ENCODE results near the gene AIFM3. TPM values are rescaled to one million over a fixed set of nuclear protein-coding genes. Genes with fewer than 3 reads are reported as not detected.

AIFM3 gene
- total and polyA plus RNA-seq, 2 of the 4 experiments (the other 2 are of a cell fraction) = 0.09 to 0.18 TPM

GRCh38 chr22:20957102-20957682, 9.9 kb upstream of the AIFM3 start:
- in situ Hi-C loops (cut with MboI; ENCODE audit: low sequenced_read_pairs) (no loop called here), dilution Hi-C loops (cut with HindIII; ENCODE audit: low sequenced_read_pairs, unreplicated experiment) (no loop called here), intact Hi-C loops (cut with micrococcal nuclease) (loop anchor here (10.0 kb wide), 2 partner anchors 72 to 152 kb away; no protein-coding TSS in a partner anchor)
- H3K4me3 ChIP-seq (ENCODE audit: insufficient read depth, low read depth, low read length) = peak overlapping the region; percentile 51
- H2BK120ac ChIP-seq (ENCODE audit: low read depth, low read length) = no peak overlapping the region
- WGBS, 2 experiments (ENCODE audit: extremely low coverage in 2 of 2, insufficient read length in 1 of 2) = 12% methylated on average over 5 of the region's 59 CpGs; no CpG with 5 or more reads in 1 of the 2 experiments
- DNase-seq = no peak
- H3K4ac ChIP-seq (ENCODE audit: low read depth, low read length) = peak overlapping the region; percentile 78
- no TSS peak for BruUV-seq (replicated peaks)
- no peak overlapping the region for H3K56ac ChIP-seq (ENCODE audit: extremely low read depth, insufficient read depth, low read length)
- ATAC-seq (ENCODE audit: low read depth) = peak; percentile 42
- H2BK20ac ChIP-seq (ENCODE audit: low read depth, low read length) = no peak overlapping the region
- peak overlapping the region; percentile 3 to 80; a peak in 2 of 4 replicates for H4K8ac ChIP-seq (ENCODE audit: low read depth in 2 of 2, low read length in 2 of 2)
- H2BK5ac ChIP-seq (ENCODE audit: low read depth, low read length, poor library complexity, severe bottlenecking) = no peak overlapping the region
- H4K5ac ChIP-seq (ENCODE audit: low read depth, low read length) = peak overlapping the region; percentile 30; the same call in 1 of the 2 replicates
- H3K9me1 ChIP-seq (ENCODE audit: insufficient read depth, low read length) = 0 out of 2 replicates have a peak, but pooled peaks cover 7% of the 10 kb centered on the region
- H2BK15ac ChIP-seq (ENCODE audit: low read depth, low read length) = no peak overlapping the region
- TF ChIP-seq FOS (IDR thresholded peaks at IDR 0.05; ENCODE audit: low read depth, low read length) = no peak
- no peak for TF ChIP-seq CTCF (conservative IDR thresholded peaks at IDR 0.05; ENCODE audit: low read depth, low read length)
- no peak for TF ChIP-seq NFE2L2 (IDR thresholded peaks at IDR 0.05; ENCODE audit: low read depth, low read length)
- peak overlapping the region; percentile 78 for H2AFZ ChIP-seq (replicated peaks; ENCODE audit: low read length, poor library complexity)
- peak overlapping the region; percentile 89 for H3K4me2 ChIP-seq (ENCODE audit: low read depth, low read length)
- H3K4me1 ChIP-seq (ENCODE audit: control insufficient read depth, insufficient read depth, low read length) = peaks cover 6% of the 10 kb centered on the region; the same call in 1 of the 2 replicates
- H3K79me1 ChIP-seq (ENCODE audit: low read depth in 1 of 2, low read length in 2 of 2) = peaks cover 5 to 40% of the 10 kb centered on the region in 2 experiments; a peak in 3 of 4 replicates
- no peak overlapping the region; the same call in 1 of the 2 replicates for H3K18ac ChIP-seq (ENCODE audit: low read depth, low read length)
- ChIA-PET POLR2A (ENCODE audit: unreplicated experiment) (no interaction called here), CTCF (no interaction called here)
- H3K9ac ChIP-seq (ENCODE audit: low read depth, low read length) = peak overlapping the region; percentile 55
- H3K23ac ChIP-seq (ENCODE audit: low read depth, low read length) = peak overlapping the region; percentile 24
- no peak overlapping the region; the same call in 1 of the 2 replicates for H4K91ac ChIP-seq (ENCODE audit: insufficient read depth, low read depth, low read length)
- H3K14ac ChIP-seq (replicated peaks; ENCODE audit: low read depth, low read length) = peak overlapping the region; percentile 53; the same call in 1 of the 2 replicates
- peaks cover 17% of the 10 kb centered on the region for H3K36me3 ChIP-seq (ENCODE audit: control insufficient read depth, insufficient read depth, low read length)
- peak overlapping the region; percentile 70 for H2AK9ac ChIP-seq (replicated peaks; ENCODE audit: low read depth, low read length, poor library complexity)
- H3K27ac ChIP-seq (ENCODE audit: insufficient read depth, low read length) = no peak overlapping the region; the same call in 1 of the 2 replicates
- no peaks in the 10 kb centered on the region for H3K9me3 ChIP-seq (ENCODE audit: control insufficient read depth, insufficient read depth, low read length)
- H4K20me1 ChIP-seq (ENCODE audit: insufficient read depth, low read length) = peaks cover 27% of the 10 kb centered on the region; the same call in 1 of the 2 replicates
- no peak overlapping the region for H2AK5ac ChIP-seq (ENCODE audit: low read depth, low read length)
- H3K27me3 ChIP-seq (ENCODE audit: control insufficient read depth, insufficient read depth, low read length) = no peaks in the 10 kb centered on the region

Data from IMR-90 (cell line).